ENCODE results near the gene ERICH6B.

- TF ChIP-seq CTCF (IDR thresholded peaks at IDR 0.05; ENCODE audit: poor library complexity) (no peak), EZH2phosphoT487 (IDR thresholded peaks at IDR 0.05; ENCODE audit: low read depth, severe bottlenecking, unreplicated experiment) (no peak), EZH2 (IDR thresholded peaks at IDR 0.05; ENCODE audit: borderline replicate concordance) (no peak)
Observed at GRCh38 chr13:45607931-45608330, 7.6 kb downstream of the ERICH6B start.
